Measurements from ENCODE around the gene KIF5A.

DNA sequence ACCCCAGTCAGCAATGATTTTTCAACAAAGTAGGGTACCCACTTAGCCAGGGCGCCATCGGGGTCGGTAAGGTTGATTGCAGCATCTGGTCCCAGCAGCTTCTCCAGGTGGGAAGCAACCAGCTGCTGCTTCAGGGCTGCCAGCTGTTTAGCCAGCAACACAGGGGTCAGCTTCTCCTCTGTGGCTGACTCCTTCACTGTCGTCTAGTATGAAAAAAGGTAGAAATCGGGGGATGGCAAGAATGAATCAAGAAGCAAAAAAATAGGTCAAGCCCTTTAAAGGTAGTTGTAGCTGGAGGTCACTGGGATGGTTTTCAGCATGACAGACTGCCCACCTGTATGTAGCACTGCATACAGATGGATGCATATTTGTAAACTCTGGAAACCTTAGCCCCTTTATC, 15.6 kb upstream of the KIF5A start:
- TF ChIP-seq ZBTB7A (IDR thresholded peaks at IDR 0.05; ENCODE audit: low read depth): no peak
- TF ChIP-seq REST (IDR thresholded peaks at IDR 0.05; ENCODE audit: low read depth): no peak
- no peak for TF ChIP-seq TAF1 (IDR thresholded peaks at IDR 0.05; ENCODE audit: low read depth)
- no peak for TF ChIP-seq EGR1 (IDR thresholded peaks at IDR 0.05)
- no peak for TF ChIP-seq TEAD4 (IDR thresholded peaks at IDR 0.05)
- TF ChIP-seq RAD21 (IDR thresholded peaks at IDR 0.05; ENCODE audit: low read depth): no peak
- TF ChIP-seq NFIC (IDR thresholded peaks at IDR 0.05): no peak

Data from Ishikawa (cell line).